KOPT-K1 (cell line): ENCODE results near the gene UBXN4.

Experiments
- H3K27ac ChIP-seq: fragments of 200-600 bp; sonication (generic); 2 replicates; pipeline ENCODE4 v1.5.1; 2016; ENCODE audit warnings: antibody characterized with exemption, mild to moderate bottlenecking, low read depth, low read length; ENCODE audit not compliant: poor library complexity, severe bottlenecking
- H3K36me3 ChIP-seq: fragments of 200-600 bp; sonication (generic); 2 replicates; pipeline ENCODE4 v1.5.1; 2017; ENCODE audit warnings: antibody characterized with exemption, mild to moderate bottlenecking, low read length, moderate library complexity; ENCODE audit not compliant: insufficient read depth
- H3K9me3 ChIP-seq: fragments of 200-600 bp; sonication (generic); 2 replicates; pipeline ENCODE4 v1.5.1; 2017; ENCODE audit warnings: antibody characterized with exemption, low read length, mild to moderate bottlenecking; ENCODE audit not compliant: insufficient read depth, poor library complexity, severe bottlenecking

Gene UBXN4

GRCh38 chr2:135742325-135742757, 686 bp downstream of the UBXN4 start:
- Histone ChIP-seq H3K27ac (peak overlapping the region; percentile 85), H3K36me3 (peaks cover 30% of the 10 kb centered on the region), H3K9me3 (no peaks in the 10 kb centered on the region)

GRCh38 chr2:135743860-135744259, 2.2 kb downstream of the UBXN4 start:
- Histone ChIP-seq H3K9me3 (no peaks in the 10 kb centered on the region), H3K36me3 (peaks cover 44% of the 10 kb centered on the region), H3K27ac (peak overlapping the region; percentile 85)

GRCh38 chr2:135744760-135745314, 3.2 kb downstream of the UBXN4 start:
- Histone ChIP-seq H3K9me3 (no peaks in the 10 kb centered on the region), H3K27ac (no peak overlapping the region), H3K36me3 (peaks cover 54% of the 10 kb centered on the region)

- no peaks in the 10 kb centered on the region for H3K9me3 ChIP-seq
- peaks cover 61% of the 10 kb centered on the region for H3K36me3 ChIP-seq
- H3K27ac ChIP-seq: no peak overlapping the region
Measured at GRCh38 chr2:135745545-135745944, 3.9 kb downstream of the UBXN4 start.

- Histone ChIP-seq H3K27ac (no peak overlapping the region), H3K9me3 (peaks cover 42% of the 10 kb centered on the region), H3K36me3 (peaks cover 96% of the 10 kb centered on the region)
Measured at GRCh38 chr2:135755573-135755972, 13.9 kb downstream of the UBXN4 start.

GRCh38 chr2:135756692-135757091, 15.0 kb downstream of the UBXN4 start:
- H3K27ac ChIP-seq: no peak overlapping the region
- peaks cover 99% of the 10 kb centered on the region for H3K36me3 ChIP-seq
- H3K9me3 ChIP-seq: peaks cover 42% of the 10 kb centered on the region

GRCh38 chr2:135762022-135762421, 20.4 kb downstream of the UBXN4 start:
- peaks cover 8% of the 10 kb centered on the region for H3K9me3 ChIP-seq
- H3K36me3 ChIP-seq: peaks cover 99% of the 10 kb centered on the region
- H3K27ac ChIP-seq: no peak overlapping the region

GRCh38 chr2:135762530-135762929, 20.9 kb downstream of the UBXN4 start:
- Histone ChIP-seq H3K36me3 (peaks cover 99% of the 10 kb centered on the region), H3K9me3 (peaks cover 3% of the 10 kb centered on the region), H3K27ac (no peak overlapping the region)

- H3K36me3 ChIP-seq: peaks cover 100% of the 10 kb centered on the region
- no peak overlapping the region for H3K27ac ChIP-seq
Measured at GRCh38 chr2:135768863-135769262, 27.2 kb downstream of the UBXN4 start.

GRCh38 chr2:135773319-135773718, 31.7 kb downstream of the UBXN4 start:
- H3K27ac ChIP-seq: no peak overlapping the region
- H3K36me3 ChIP-seq: peaks cover 97% of the 10 kb centered on the region
- no peaks in the 10 kb centered on the region for H3K9me3 ChIP-seq

More at GRCh38 chr2:135768863-135769262, 27.2 kb downstream of the UBXN4 start:
- H3K9me3 ChIP-seq: no peaks in the 10 kb centered on the region

- H3K9me3 ChIP-seq: no peaks in the 10 kb centered on the region
- H3K36me3 ChIP-seq: peaks cover 97% of the 10 kb centered on the region
- no peak overlapping the region for H3K27ac ChIP-seq
Measured at GRCh38 chr2:135773917-135774316, 32.3 kb downstream of the UBXN4 start.

- Histone ChIP-seq H3K9me3 (no peaks in the 10 kb centered on the region), H3K27ac (no peak overlapping the region), H3K36me3 (peaks cover 96% of the 10 kb centered on the region)
Measured at GRCh38 chr2:135775420-135775819, 33.8 kb downstream of the UBXN4 start.

GRCh38 chr2:135776367-135776766, 34.7 kb downstream of the UBXN4 start:
- Histone ChIP-seq H3K27ac (no peak overlapping the region), H3K9me3 (no peaks in the 10 kb centered on the region), H3K36me3 (peaks cover 96% of the 10 kb centered on the region)

- H3K36me3 ChIP-seq: peaks cover 96% of the 10 kb centered on the region
- no peaks in the 10 kb centered on the region for H3K9me3 ChIP-seq
- no peak overlapping the region for H3K27ac ChIP-seq
Measured at GRCh38 chr2:135782231-135782630, 40.6 kb downstream of the UBXN4 start.

GRCh38 chr2:135783439-135783838, 41.8 kb downstream of the UBXN4 start:
- Histone ChIP-seq H3K9me3 (no peaks in the 10 kb centered on the region), H3K27ac (no peak overlapping the region), H3K36me3 (peaks cover 99% of the 10 kb centered on the region)

- Histone ChIP-seq H3K36me3 (peaks cover 100% of the 10 kb centered on the region), H3K27ac (no peak overlapping the region), H3K9me3 (no peaks in the 10 kb centered on the region)
Measured at GRCh38 chr2:135785032-135785431, 43.4 kb downstream of the UBXN4 start.
